ENCODE data around the gene EIPR1. TPM values are rescaled to one million over a fixed set of nuclear protein-coding genes. Genes with fewer than 3 reads are reported as not detected.

EIPR1 gene
- total and polyA plus RNA-seq, 2 donors (not counting 1 experiment from before 2014, with no cell fraction given) = 22.3 to 23.9 TPM

- no peak for DNase-seq (ENCODE audit: low read depth in 2 of 2)
- no peak overlapping the region for H3K4me3 ChIP-seq (replicated peaks in 1 of 4; ENCODE audit: control extremely low read depth in 1 of 4, insufficient read depth in 1 of 4, low read depth in 3 of 4, low read length in 4 of 4)
- H3K4me2 ChIP-seq (ENCODE audit: extremely low read depth, insufficient read depth, low read length) = no peak overlapping the region
- H4K20me1 ChIP-seq (ENCODE audit: control insufficient read depth, extremely low read depth, insufficient read depth, low read length) = no peaks in the 10 kb centered on the region
- H3K36me3 ChIP-seq (ENCODE audit: control insufficient read depth, insufficient read depth, low read length) = no peaks in the 10 kb centered on the region
- TF ChIP-seq, protein P1, sequence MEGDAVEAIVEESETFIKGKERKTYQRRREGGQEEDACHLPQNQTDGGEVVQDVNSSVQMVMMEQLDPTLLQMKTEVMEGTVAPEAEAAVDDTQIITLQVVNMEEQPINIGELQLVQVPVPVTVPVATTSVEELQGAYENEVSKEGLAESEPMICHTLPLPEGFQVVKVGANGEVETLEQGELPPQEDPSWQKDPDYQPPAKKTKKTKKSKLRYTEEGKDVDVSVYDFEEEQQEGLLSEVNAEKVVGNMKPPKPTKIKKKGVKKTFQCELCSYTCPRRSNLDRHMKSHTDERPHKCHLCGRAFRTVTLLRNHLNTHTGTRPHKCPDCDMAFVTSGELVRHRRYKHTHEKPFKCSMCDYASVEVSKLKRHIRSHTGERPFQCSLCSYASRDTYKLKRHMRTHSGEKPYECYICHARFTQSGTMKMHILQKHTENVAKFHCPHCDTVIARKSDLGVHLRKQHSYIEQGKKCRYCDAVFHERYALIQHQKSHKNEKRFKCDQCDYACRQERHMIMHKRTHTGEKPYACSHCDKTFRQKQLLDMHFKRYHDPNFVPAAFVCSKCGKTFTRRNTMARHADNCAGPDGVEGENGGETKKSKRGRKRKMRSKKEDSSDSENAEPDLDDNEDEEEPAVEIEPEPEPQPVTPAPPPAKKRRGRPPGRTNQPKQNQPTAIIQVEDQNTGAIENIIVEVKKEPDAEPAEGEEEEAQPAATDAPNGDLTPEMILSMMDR (conservative IDR thresholded peaks at IDR 0.05 in 1 of 2, IDR thresholded peaks at IDR 0.05 in 1 of 2; ENCODE audit: low read depth in 1 of 2, low read length in 2 of 2) = no peak
- no peak for TF ChIP-seq EZH2 (IDR thresholded peaks at IDR 0.05; ENCODE audit: low read length, missing control alignments)
- H3K27me3 ChIP-seq (ENCODE audit: control insufficient read depth, insufficient read depth, low read length) = no peaks in the 10 kb centered on the region
- H3K27ac ChIP-seq (ENCODE audit: insufficient read depth, low read length) = no peak overlapping the region
- H3K9ac ChIP-seq (ENCODE audit: insufficient read depth, low read length) = no peak overlapping the region
- H3K79me2 ChIP-seq (ENCODE audit: control insufficient read depth, insufficient read depth, low read length) = no peaks in the 10 kb centered on the region
- no peaks in the 10 kb centered on the region for H3K9me3 ChIP-seq (ENCODE audit: control insufficient read depth, insufficient read depth, low read depth, low read length)
- H2AFZ ChIP-seq (ENCODE audit: low read length) = no peak overlapping the region
- no peaks in the 10 kb centered on the region for H3K4me1 ChIP-seq (ENCODE audit: control insufficient read depth, extremely low read depth, insufficient read depth, low read length)
Measured at GRCh38 chr2:3185910-3186309, 191.7 kb downstream of the EIPR1 start.

DNA sequence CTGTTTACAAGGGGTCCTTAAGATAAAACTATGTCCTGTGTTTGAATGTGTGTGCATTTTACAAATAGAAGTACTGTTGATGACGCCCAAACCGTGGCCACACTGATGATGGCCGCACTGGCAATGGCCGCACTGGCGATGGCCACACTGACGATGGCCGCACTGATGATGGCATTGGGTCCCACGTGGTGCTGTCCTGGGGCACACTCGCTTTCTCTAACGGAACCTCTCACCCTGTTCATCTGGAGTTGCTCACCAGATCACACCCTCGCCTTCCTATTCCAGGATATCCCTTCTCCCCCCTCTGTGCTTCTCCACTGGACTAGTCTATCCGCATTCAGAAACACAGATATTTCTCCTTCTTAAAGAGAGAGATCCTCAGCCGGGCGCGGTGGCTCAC is 192.4 kb downstream of the EIPR1 start:
- TF ChIP-seq EZH2 (IDR thresholded peaks at IDR 0.05; ENCODE audit: low read length, missing control alignments) = no peak
- Histone ChIP-seq H3K79me2 (ENCODE audit: control insufficient read depth, insufficient read depth, low read length) (no peaks in the 10 kb centered on the region), H3K36me3 (ENCODE audit: control insufficient read depth, insufficient read depth, low read length) (no peaks in the 10 kb centered on the region), H4K20me1 (ENCODE audit: control insufficient read depth, extremely low read depth, insufficient read depth, low read length) (no peaks in the 10 kb centered on the region), H3K9me3 (ENCODE audit: control insufficient read depth, insufficient read depth, low read depth, low read length) (no peaks in the 10 kb centered on the region), H2AFZ (ENCODE audit: low read length) (no peak overlapping the region), H3K27me3 (ENCODE audit: control insufficient read depth, insufficient read depth, low read length) (no peaks in the 10 kb centered on the region), H3K4me2 (ENCODE audit: extremely low read depth, insufficient read depth, low read length) (no peak overlapping the region), H3K9ac (ENCODE audit: insufficient read depth, low read length) (no peak overlapping the region), H3K4me3 (replicated peaks in 1 of 4; ENCODE audit: control extremely low read depth in 1 of 4, insufficient read depth in 1 of 4, low read depth in 3 of 4, low read length in 4 of 4) (no peak overlapping the region), H3K4me1 (ENCODE audit: control insufficient read depth, extremely low read depth, insufficient read depth, low read length) (no peaks in the 10 kb centered on the region), H3K27ac (ENCODE audit: insufficient read depth, low read length) (no peak overlapping the region)
- DNase-seq (ENCODE audit: low read depth in 2 of 2) = no peak

DNA sequence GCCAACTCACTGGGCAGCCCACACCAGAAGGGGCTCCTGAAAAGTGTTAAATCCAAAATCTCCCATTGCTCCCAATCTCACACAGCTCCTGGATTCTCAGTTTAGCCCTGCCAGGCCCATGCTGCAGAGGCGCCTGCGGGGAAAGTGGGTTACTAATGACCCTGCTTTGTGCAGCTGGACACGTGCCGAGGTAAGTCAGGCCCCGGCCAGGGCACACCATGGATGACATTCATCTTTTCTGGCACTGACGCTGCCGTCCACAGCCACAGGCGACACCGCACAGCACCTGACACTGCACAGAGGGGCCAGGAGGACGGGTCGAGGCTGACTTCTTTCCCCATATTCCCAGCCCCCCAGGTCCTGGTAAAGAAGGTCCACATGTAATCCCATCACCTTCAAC is 193.5 kb downstream of the EIPR1 start:
- no peak overlapping the region for H3K27ac ChIP-seq (ENCODE audit: insufficient read depth, low read length)
- H3K4me3 ChIP-seq (replicated peaks in 1 of 4; ENCODE audit: control extremely low read depth in 1 of 4, insufficient read depth in 1 of 4, low read depth in 3 of 4, low read length in 4 of 4) = no peak overlapping the region
- no peak overlapping the region for H3K9ac ChIP-seq (ENCODE audit: insufficient read depth, low read length)
- H3K4me1 ChIP-seq (ENCODE audit: control insufficient read depth, extremely low read depth, insufficient read depth, low read length) = no peaks in the 10 kb centered on the region
- no peaks in the 10 kb centered on the region for H3K79me2 ChIP-seq (ENCODE audit: control insufficient read depth, insufficient read depth, low read length)
- no peaks in the 10 kb centered on the region for H3K9me3 ChIP-seq (ENCODE audit: control insufficient read depth, insufficient read depth, low read depth, low read length)
- H3K36me3 ChIP-seq (ENCODE audit: control insufficient read depth, insufficient read depth, low read length) = no peaks in the 10 kb centered on the region
- H3K27me3 ChIP-seq (ENCODE audit: control insufficient read depth, insufficient read depth, low read length) = no peaks in the 10 kb centered on the region
- no peak for DNase-seq (ENCODE audit: low read depth in 2 of 2)
- H2AFZ ChIP-seq (ENCODE audit: low read length) = no peak overlapping the region
- H3K4me2 ChIP-seq (ENCODE audit: extremely low read depth, insufficient read depth, low read length) = no peak overlapping the region
- no peak for TF ChIP-seq EZH2 (IDR thresholded peaks at IDR 0.05; ENCODE audit: low read length, missing control alignments)
- TF ChIP-seq, protein P1 (conservative IDR thresholded peaks at IDR 0.05 in 1 of 2, IDR thresholded peaks at IDR 0.05 in 1 of 2; ENCODE audit: low read depth in 1 of 2, low read length in 2 of 2) = no peak
- no peaks in the 10 kb centered on the region for H4K20me1 ChIP-seq (ENCODE audit: control insufficient read depth, extremely low read depth, insufficient read depth, low read length)
